OCI-LY7 (cell line): ENCODE results near the gene MYO1B. TPM values are rescaled to one million over a fixed set of nuclear protein-coding genes. Genes with fewer than 3 reads are reported as not detected.

Source experiments
- BruUV-seq: library from RNA; stranded (reverse); fragments of 400-500 nt; replicated peaks from 2 replicates; lab custom pipeline; 2021; lab: Mats Ljungman, UMichigan
- CTCF ChIA-PET: fragments of 300-600 bp; sonication (Branson Sonifier 250); formaldehyde crosslinking; loops from one replicate; lab custom pipeline; 2022; ENCODE audit warnings: antibody characterized with exemption; ENCODE audit not compliant: unreplicated experiment; lab: Charles Lee
- POLR2A ChIA-PET: fragments of 300-600 bp; sonication (Branson Sonifier 250); formaldehyde crosslinking; loops from one replicate; lab custom pipeline; 2022; ENCODE audit warnings: antibody characterized with exemption; lab: Charles Lee
- DNase-seq: peaks from one replicate; pipeline ENCODE4 v3.0.0-alpha.2; 2015; ENCODE audit warnings: low spot score
- H2AFZ ChIP-seq: fragments of 200-600 bp; sonication (generic), shearing (Covaris generic); 2 replicates; pipeline ENCODE4 v1.6.1; 2014; ENCODE audit warnings: mild to moderate bottlenecking, antibody characterized with exemption, low read length, moderate library complexity
- H3K27ac ChIP-seq: fragments of 200-600 bp; sonication (generic); 2 replicates; pipeline ENCODE4 v1.5.1; 2014; ENCODE audit warnings: mixed run types, low read depth, mild to moderate bottlenecking, moderate library complexity, low read length, inconsistent platforms; ENCODE audit not compliant: poor library complexity, severe bottlenecking
- H3K36me3 ChIP-seq: fragments of 200-600 bp; sonication (generic); 2 replicates; pipeline ENCODE4 v1.6.1; 2014; ENCODE audit warnings: mild to moderate bottlenecking, antibody characterized with exemption, low read length, moderate library complexity, mixed read lengths; ENCODE audit not compliant: insufficient read depth
- H3K4me1 ChIP-seq: fragments of 200-600 bp; sonication (generic); 2 replicates; pipeline ENCODE4 v1.5.1; 2014; ENCODE audit warnings: mild to moderate bottlenecking, low read length; ENCODE audit not compliant: insufficient read depth, poor library complexity, severe bottlenecking
- H3K4me2 ChIP-seq: fragments of 200-600 bp; sonication (generic); 2 replicates; pipeline ENCODE4 v1.6.1; 2014; ENCODE audit warnings: mild to moderate bottlenecking, low read length
- H3K4me3 ChIP-seq: fragments of 200-600 bp; sonication (generic); 2 replicates; pipeline ENCODE4 v1.5.1; 2014; ENCODE audit warnings: mild to moderate bottlenecking, low read depth, low read length; ENCODE audit not compliant: poor library complexity, severe bottlenecking
- H3K79me2 ChIP-seq: fragments of 200-600 bp; sonication (generic); 2 replicates; pipeline ENCODE4 v1.6.1; 2016; ENCODE audit warnings: low read depth, mild to moderate bottlenecking, low read length, moderate library complexity, mixed read lengths; ENCODE audit not compliant: insufficient read depth
- H3K9me2 ChIP-seq: fragments of 200-600 bp; sonication (generic); 2 replicates; pipeline ENCODE4 v1.6.1; 2016; ENCODE audit warnings: mild to moderate bottlenecking, low read length, mixed read lengths; ENCODE audit not compliant: insufficient read depth
- H3K9me3 ChIP-seq: fragments of 200-600 bp; sonication (generic); 2 replicates; pipeline ENCODE4 v1.6.1; 2014; ENCODE audit warnings: mild to moderate bottlenecking, mixed run types, low read length, mixed read lengths
- H4K20me1 ChIP-seq: fragments of 200-600 bp; sonication (generic); 2 replicates; pipeline ENCODE4 v1.6.1; 2014; ENCODE audit warnings: mild to moderate bottlenecking, antibody characterized with exemption, low read length, moderate library complexity, mixed read lengths; ENCODE audit not compliant: insufficient read depth
- CTCF ChIP-seq: fragments of 200-600 bp; sonication (generic); conservative IDR thresholded peaks from 2 replicates; pipeline ENCODE4 v1.5.1; 2014; ENCODE audit warnings: mild to moderate bottlenecking, antibody characterized with exemption, low read length, moderate library complexity, mixed read lengths
- EZH2phosphoT487 ChIP-seq: fragments of 200-600 bp; sonication (generic); IDR thresholded peaks from 2 replicates; pipeline ENCODE4 v1.6.1; 2018; ENCODE audit warnings: low read depth, borderline replicate concordance, mild to moderate bottlenecking, mixed run types, antibody characterized with exemption, low read length, moderate library complexity, mixed read lengths
- intact Hi-C: fragments of 100-400 bp; cut with micrococcal nuclease; formaldehyde crosslinking; loops from one replicate; pipeline ENCODE4 v1.10.0; 2022; ENCODE audit not compliant: unreplicated experiment
- total RNA-seq, 2 experiments: library from RNA; depleted of rRNA in 1 of 2; stranded (reverse); fragments of >200 nt in 1 of 2; shearing (Covaris generic) in 1 of 2; gene quantifications; 2 replicates each; pipeline ENCODE4 v1.2.3, GENCODE V29; 2014 to 2022

The MYO1B gene
- total RNA-seq, 2 experiments from 2014 or later: not detected

- H3K9me2 ChIP-seq: no peaks in the 10 kb centered on the region
- no peak for TF ChIP-seq EZH2phosphoT487
- no peak for TF ChIP-seq CTCF
- H4K20me1 ChIP-seq: no peaks in the 10 kb centered on the region
- no peak overlapping the region for H3K4me2 ChIP-seq
- H3K4me3 ChIP-seq: no peak overlapping the region
- no peak for DNase-seq
- no peaks in the 10 kb centered on the region for H3K9me3 ChIP-seq
- BruUV-seq: no TSS peak
- intact Hi-C loops: loop anchor here (5.0 kb wide), 1 partner anchor 307 kb away; no protein-coding TSS in a partner anchor
- no peak overlapping the region for H3K27ac ChIP-seq
- H3K4me1 ChIP-seq: no peaks in the 10 kb centered on the region
- no peaks in the 10 kb centered on the region for H3K79me2 ChIP-seq
- POLR2A ChIA-PET: no interaction called here
- no peaks in the 10 kb centered on the region for H3K36me3 ChIP-seq
- no peak overlapping the region for H2AFZ ChIP-seq
- CTCF ChIA-PET: no interaction called here
Measured at GRCh38 chr2:191215230-191215629, 30.0 kb upstream of the MYO1B start.

GRCh38 chr2:191215666-191216065 is 29.5 kb upstream of the MYO1B start:
- intact Hi-C loops: loop anchor here (5.0 kb wide), 1 partner anchor 307 kb away; no protein-coding TSS in a partner anchor
- no peaks in the 10 kb centered on the region for H3K79me2 ChIP-seq
- no peaks in the 10 kb centered on the region for H3K36me3 ChIP-seq
- no peaks in the 10 kb centered on the region for H4K20me1 ChIP-seq
- no peaks in the 10 kb centered on the region for H3K9me2 ChIP-seq
- H3K4me3 ChIP-seq: no peak overlapping the region
- TF ChIP-seq EZH2phosphoT487: no peak
- no peak for TF ChIP-seq CTCF
- H3K4me2 ChIP-seq: no peak overlapping the region
- no peaks in the 10 kb centered on the region for H3K9me3 ChIP-seq
- ChIA-PET CTCF (no interaction called here), POLR2A (no interaction called here)
- no peaks in the 10 kb centered on the region for H3K4me1 ChIP-seq
- BruUV-seq: no TSS peak
- no peak for DNase-seq
- H2AFZ ChIP-seq: no peak overlapping the region
- H3K27ac ChIP-seq: no peak overlapping the region

GRCh38 chr2:191217580-191217979 is 27.6 kb upstream of the MYO1B start:
- H3K9me3 ChIP-seq: no peaks in the 10 kb centered on the region
- ChIA-PET CTCF (no interaction called here), POLR2A (interaction anchor here (0.6 to 0.9 kb wide), 3 partner anchors 17 to 321 kb away, joined by 3 to 5 read pairs (median 3); no protein-coding TSS in a partner anchor)
- no peak for DNase-seq
- no peaks in the 10 kb centered on the region for H3K9me2 ChIP-seq
- no peaks in the 10 kb centered on the region for H4K20me1 ChIP-seq
- BruUV-seq: no TSS peak
- TF ChIP-seq CTCF (no peak), EZH2phosphoT487 (no peak)
- H3K4me3 ChIP-seq: no peak overlapping the region
- no peak overlapping the region for H3K27ac ChIP-seq
- H2AFZ ChIP-seq: no peak overlapping the region
- H3K79me2 ChIP-seq: no peaks in the 10 kb centered on the region
- H3K4me2 ChIP-seq: no peak overlapping the region
- no peaks in the 10 kb centered on the region for H3K36me3 ChIP-seq
- H3K4me1 ChIP-seq: no peaks in the 10 kb centered on the region
- intact Hi-C loops: loop anchor here (5.0 kb wide), 1 partner anchor 305 kb away; no protein-coding TSS in a partner anchor
